ENCODE results near the gene RBM24. TPM values are rescaled to one million over a fixed set of nuclear protein-coding genes. Genes with fewer than 3 reads are reported as not detected.

Gene RBM24
- total RNA-seq, result 1 to 10 TPM; 3.2 to 8.8 TPM
- long read RNA-seq, transcript RBM24-202 (4 exons, 2,703 nt), result major isoform, 12 of 15 reads
- long read RNA-seq, partial matches to known transcripts, result 2 of 15 reads
- long read RNA-seq, other reads (novel, unspliced or antisense), result 0 of 15 reads

DNA sequence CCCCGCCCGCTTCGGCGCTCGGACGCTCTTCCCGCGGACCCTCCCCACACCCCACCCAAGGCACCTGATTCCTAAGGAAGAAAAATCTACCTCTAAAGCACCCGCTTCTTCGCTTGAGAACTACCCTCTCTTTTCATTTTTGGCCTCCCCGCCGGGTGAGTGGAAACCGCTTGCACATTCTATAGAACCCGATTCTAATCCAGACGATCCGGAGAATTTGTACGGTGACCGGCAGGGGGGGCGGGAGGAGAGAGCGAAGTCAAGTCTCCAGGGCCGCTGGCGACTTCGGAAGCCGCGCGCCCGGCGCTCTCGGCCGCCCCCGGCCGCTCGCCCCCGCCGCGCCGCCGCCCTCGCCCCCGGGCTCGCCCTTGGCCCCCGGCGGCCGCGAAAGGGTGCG is at the start of gene RBM24:
Gene RBM24, plus strand, starts transcription at position 262 of the 397 bp plus-strand sequence. CDS start 221 bp downstream, outside the sequence.
- intact Hi-C loops (cut with DNase I, micrococcal nuclease), result loop anchor here in 1 of 2 donors (5.0 kb wide), 1 partner anchor 301 kb away; no protein-coding TSS in a partner anchor

DNA sequence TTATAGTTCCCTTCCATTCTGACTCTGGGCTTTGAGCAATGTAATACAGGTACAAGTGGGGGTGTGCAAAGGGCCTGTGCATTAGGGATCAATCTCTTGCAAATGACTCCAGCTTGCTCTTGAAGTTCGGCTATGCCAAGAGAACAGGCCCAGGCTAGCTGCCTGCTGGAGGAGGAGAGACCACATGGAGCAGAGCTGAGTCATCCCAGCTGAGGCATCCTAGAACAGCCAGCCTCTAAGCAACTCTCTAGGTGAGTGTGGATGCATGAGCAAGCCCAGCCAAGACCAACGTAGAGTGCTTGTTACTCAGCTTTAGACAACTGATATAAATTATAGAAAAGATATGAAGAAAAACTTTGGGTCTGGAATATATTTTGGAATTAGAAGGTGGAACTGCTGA is 47.6 kb upstream of the RBM24 start:
- intact Hi-C loops (cut with DNase I, micrococcal nuclease), result no loop called here
- DNase-seq, result no peak
- ATAC-seq, result no peak

More for the DNA sequence above, at the start of gene RBM24:
- peak; percentile 80 for ATAC-seq
- peak; percentile 75 to 80 for DNase-seq

DNA sequence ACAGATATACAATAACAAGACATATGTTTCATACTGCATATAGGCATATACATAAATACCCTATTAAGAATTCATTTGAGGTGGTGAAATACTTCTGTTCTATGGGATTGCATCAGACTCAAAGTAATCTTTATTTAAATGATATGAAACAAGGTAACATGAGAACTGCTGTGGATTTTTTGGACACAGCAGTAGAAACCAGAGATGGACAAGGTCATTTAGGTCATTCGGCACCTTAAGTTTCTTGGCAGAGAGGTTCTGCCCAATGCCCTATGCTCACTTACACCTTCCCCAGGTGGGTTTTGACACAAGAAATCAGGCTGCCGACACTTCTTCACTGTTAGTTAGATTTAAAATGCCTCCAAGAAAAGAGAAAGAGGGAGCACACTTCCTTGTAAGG is 43.9 kb upstream of the RBM24 start:
- intact Hi-C loops (cut with DNase I, micrococcal nuclease), result no loop called here
- no peak for ATAC-seq

DNA sequence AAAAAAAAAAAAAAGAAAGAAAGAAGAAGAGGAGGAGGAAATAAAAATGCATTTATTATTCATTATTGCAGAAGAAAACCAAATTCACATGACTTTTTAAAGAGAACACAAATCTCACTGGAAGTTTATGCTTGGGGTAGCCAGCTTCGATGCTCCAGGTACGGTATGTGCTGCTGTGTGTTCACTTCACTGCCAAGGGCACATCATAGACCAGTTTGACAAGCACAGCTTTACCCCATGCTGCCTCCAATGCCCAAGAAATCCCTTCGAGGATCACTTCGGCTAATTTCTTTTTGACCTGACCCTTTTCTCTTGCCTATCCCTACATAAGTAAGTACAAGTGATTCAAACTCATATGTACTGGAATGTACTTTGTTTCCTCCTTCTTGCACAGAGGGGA is 41.9 kb upstream of the RBM24 start:
- ATAC-seq, result no peak
- intact Hi-C loops (cut with DNase I, micrococcal nuclease), result no loop called here
- DNase-seq, result no peak

More for the DNA sequence above, 43.9 kb upstream of the RBM24 start:
- DNase-seq, result no peak

DNA sequence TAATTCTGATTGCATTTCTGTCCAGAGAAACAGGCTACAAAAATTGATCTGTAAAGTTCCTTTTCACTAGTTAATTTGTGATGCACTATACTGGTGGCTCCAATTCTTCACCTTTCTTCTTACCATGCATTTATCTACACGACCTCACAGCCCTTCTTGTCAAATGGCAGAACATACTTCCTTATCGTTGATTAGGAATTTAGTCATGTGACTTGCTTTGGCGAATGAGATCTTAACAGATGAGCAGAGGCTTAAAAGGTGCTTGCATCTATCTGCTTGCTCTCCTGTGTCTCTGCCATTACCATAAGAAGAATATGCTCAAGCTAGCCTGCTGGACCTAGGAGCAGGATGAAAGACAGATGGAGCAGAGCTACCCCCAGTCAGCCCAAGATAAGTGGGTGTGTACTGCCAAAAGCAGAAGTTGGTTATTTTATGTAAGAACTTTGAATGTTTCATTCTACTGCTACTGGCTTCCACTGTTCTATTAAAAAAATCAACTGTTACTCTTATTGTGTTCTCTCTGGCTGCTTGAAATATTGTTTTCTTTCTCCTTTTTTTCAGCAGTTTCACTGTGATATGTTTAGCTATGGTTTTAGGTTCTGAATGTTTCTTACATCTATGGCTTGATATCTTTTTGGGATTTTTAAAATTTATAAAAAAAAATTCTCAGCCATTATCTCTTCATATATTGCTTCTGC is 40.2 kb upstream of the RBM24 start:
- DNase-seq (no peak), ATAC-seq (no peak)
- intact Hi-C loops (cut with DNase I, micrococcal nuclease), result no loop called here

DNA sequence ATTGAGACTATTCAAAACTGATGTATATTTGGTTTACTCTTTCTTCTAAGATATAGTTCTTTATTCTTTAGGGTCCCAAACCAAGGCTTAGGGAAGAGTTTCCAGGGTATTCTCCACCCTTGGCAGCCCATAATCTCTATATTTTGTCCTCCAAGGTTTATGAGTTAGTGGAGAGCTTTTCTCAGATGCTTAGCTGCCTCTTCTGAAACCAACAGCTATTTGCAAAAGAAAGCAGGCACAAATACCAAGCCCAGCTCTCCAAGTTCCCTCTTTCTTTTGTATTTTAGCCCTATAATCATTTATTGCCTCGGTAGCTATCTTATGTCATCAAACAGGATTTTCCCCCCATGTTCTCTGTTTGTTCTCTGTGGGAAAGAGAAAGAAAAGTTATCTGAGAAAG is 39.1 kb upstream of the RBM24 start:
- no peak for ATAC-seq
- no peak for DNase-seq
- intact Hi-C loops (cut with DNase I, micrococcal nuclease), result no loop called here

DNA sequence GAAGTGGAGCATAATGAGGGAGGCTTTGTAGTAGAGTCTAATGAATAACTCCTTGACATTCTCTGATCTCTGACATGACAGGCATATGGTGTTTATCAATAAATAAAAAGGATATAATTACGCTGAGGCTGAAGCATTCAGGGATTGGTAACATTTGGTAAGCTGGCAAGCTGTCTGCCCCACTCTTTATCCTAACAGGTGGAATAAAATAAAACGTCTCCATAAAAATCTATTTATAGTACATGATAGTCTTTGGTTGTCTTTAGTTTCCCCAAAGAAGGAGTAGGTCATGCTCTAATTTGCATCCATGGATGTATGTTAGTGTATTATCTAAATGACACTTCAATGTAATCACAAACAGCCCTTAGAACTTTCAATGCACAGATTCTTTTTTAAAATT is 30.9 kb upstream of the RBM24 start:
- ATAC-seq (peak; percentile 53), DNase-seq (no peak)
- intact Hi-C loops (cut with DNase I, micrococcal nuclease), result no loop called here

DNA sequence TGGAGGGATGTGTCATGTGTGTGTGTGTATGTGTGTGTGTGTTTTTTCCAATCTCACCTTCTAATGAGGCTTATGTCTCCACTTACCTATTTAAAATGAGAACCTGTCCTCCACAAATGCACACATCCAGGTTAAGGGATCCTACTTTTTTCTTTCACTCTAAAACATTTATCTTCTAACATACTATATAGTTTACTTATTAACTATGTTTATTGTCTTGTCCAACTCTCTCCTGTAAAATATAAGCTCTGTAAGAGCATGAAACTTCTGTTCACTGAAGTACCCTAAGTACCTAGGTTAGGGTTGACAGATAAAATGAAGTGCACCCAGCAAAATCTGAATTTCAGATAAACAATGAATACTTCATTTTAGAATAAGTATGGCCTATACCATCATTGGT is 29.2 kb upstream of the RBM24 start:
- DNase-seq, result no peak
- peak; percentile 92 for ATAC-seq
- intact Hi-C loops (cut with DNase I, micrococcal nuclease), result no loop called here

DNA sequence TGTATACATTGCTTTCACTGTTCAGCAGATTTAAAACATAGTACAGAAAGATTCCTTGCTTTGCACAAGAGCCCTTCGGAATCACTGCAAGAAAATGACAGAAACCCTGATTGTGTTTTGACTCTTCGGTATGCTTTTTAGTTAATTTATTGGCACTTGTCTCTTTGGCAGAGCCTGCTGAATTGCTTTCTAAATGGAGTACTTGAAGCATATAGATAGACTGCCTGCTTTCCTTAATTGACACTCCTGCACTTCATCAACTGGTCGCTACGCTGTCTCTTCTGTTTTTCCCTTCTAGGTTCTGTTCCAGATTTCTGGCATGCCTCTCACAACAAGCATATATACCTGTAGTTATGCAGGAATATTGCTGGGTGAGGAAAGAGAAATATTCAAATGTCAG is 22.4 kb upstream of the RBM24 start:
- intact Hi-C loops (cut with DNase I, micrococcal nuclease), result no loop called here
- ATAC-seq (no peak), DNase-seq (no peak)

DNA sequence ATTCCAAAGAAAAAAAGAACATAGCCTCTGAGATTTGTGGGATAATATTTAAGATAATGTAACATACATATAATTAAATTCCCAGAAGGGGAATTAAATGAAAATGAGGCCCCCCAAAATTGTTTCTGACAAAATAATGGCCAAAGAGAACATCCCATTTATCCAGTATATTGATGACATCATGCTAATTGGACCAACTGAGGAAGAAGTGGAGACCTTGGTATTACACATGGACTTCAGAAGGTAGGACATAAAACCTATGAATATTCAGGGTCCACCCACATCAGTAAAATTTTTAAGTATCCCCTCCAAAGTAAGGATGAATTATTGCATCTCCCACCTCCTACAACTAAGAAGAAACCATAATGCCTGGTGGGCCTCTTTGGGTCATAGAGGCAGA is 15.6 kb upstream of the RBM24 start:
- ATAC-seq, result no peak
- intact Hi-C loops (cut with DNase I, micrococcal nuclease), result no loop called here

DNA sequence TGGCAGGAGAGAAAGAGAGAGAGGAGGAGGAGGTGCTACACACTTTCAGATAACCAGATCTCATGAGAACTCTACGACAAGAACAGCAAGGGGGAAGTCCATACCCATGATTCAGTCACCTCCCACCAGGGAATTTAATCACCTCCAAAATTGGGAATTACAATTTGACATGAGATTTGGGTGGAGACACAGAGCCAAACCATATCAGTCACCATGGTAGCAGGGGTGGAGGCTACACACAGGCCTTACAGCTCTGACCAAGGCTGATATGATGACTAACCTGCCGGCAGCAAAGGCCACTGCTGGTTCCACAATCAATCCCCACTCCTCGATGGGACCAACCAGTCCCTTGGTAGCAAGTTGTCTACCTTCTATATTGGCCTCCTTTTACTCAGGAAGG is 13.6 kb upstream of the RBM24 start:
- ATAC-seq (no peak), DNase-seq (no peak)
- intact Hi-C loops (cut with DNase I, micrococcal nuclease), result no loop called here

More for the DNA sequence above, 15.6 kb upstream of the RBM24 start:
- no peak for DNase-seq

DNA sequence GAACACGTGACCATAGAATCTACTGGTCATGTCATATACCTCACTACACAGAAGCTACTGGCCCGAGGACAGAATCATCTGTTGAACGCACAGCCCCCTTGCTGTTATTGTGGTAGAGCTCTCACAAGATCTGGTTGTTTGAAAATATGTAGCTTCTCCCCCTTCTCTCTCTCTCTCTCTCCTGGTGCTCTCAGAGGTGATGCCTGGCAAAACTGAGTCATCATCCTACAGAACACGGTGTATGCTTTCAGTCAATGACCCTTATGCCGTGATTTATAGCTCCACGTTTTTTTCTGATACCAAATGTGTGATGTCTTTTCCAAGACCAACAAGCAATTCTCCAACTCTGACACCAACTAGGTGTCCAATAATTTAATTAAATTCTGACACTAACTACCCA is 13.0 kb upstream of the RBM24 start:
- ATAC-seq (no peak), DNase-seq (no peak)
- intact Hi-C loops (cut with DNase I, micrococcal nuclease), result no loop called here

DNA sequence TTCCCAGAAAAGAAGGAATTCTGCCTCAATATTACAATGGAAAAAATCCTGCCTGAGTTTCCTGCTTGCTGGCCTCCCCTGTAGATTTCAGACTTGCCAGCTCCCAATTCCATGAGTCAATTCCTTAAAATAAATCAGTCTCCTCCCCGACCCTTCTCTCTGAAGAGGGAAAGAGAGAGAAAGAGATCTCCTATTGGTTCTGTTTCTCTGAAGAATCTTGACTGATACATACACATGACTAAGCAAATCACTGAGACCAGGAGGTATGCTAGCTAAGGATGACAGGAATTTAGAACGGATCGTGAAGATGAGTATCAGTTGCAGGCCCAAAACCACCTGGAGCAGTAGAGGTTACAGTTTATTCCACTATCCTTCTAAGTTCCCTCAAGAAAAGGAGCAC is 11.3 kb upstream of the RBM24 start:
- intact Hi-C loops (cut with DNase I, micrococcal nuclease), result no loop called here
- ATAC-seq (no peak), DNase-seq (no peak)

DNA sequence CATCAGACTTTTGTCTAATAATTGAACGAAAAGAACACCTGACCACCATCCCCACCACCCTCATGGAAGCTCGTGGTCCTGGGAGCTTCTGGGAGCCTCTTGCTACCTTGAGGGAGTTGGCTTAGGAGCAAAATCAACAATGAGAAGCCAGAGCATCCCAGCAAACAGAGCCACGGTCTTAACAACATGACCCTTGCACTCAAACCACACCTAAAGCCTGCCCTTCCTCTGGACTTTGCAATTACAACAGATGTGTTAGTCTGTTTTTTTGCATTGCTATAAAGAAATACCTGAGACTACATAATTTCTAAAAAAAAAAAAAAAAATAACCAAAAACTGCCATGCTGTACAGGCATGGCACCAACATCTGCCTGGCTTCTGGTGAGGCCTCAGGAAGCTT is 9.5 kb upstream of the RBM24 start:
- intact Hi-C loops (cut with DNase I, micrococcal nuclease), result no loop called here
- ATAC-seq (peak; percentile 100), DNase-seq (peak in 1 of 2 donors; percentile 23)

DNA sequence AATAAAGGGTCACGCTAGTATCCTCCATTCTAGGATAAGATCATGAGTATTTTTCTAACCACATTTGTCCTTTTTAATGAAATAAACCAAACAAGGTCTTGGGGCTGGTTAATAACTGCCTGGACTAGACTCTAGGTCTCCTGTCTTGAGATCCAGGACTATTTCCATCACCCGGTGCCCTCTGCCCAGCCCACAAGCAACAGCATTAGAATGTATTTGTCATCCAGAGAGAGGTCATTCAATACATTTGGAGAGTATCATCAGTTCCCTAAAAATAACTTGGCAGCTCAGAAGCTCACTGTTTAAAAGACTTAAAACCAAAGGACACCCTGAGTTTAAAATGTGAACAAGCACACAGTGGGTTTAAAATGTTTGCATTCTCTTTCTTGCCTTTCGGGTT is 4.4 kb upstream of the RBM24 start:
- DNase-seq (no peak), ATAC-seq (no peak)
- intact Hi-C loops (cut with DNase I, micrococcal nuclease), result no loop called here

DNA sequence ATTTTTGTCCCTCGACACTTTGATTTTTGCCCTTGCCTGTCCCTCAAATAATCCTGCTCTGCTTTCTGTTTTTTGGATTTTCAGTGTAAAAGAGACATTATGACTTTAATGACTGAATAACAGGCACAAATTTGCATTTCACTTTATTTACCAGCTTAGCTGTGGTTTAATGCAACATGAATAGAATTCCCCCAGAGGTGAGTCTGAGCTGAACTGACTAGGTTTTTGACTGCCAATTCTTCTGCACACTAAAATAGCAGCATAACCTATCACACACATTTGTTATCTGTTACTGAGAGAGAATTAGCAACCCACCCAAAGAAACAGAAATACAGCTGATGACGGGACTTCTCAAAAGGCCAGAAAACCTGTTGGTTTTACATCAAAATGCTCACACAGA is 3.9 kb upstream of the RBM24 start:
- no peak for ATAC-seq
- intact Hi-C loops (cut with DNase I, micrococcal nuclease), result no loop called here
- DNase-seq, result no peak

DNA sequence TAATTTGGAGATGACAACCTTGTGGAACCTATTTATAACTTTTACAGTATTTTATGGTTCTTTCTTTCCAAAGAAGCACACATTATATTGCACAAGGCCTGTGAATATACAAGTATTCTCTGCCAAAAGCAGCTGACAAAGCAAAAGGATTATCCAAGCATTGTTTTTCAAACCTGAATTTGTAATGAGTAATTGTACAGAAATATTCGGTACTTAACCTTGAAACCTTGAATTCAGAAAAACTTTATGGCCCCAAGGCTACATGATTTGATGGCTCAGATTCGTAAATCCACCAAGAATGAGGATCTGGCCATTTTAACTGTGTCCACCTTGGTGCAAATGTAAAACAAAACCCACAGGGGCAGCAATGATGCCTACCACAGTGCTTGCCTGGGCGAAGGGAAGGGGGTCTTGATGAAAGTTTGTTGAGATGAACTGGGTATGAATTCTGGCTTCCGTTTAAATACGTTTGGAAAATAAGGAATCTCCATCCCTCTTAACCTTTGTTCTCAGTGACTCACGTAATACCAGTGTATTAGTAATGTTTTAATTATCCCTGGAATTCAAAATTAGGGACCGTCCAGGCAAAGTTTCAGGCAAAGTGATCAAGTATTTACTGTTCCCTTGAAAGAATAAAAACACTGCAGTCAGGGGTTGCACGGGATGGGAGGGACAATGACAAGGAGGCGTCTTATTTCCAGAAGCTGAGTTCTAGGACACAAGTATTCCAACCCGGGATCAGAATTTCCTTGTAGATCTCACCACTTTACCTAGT is 2.7 kb upstream of the RBM24 start:
- DNase-seq, result no peak
- no peak for ATAC-seq
- intact Hi-C loops (cut with DNase I, micrococcal nuclease), result no loop called here

DNA sequence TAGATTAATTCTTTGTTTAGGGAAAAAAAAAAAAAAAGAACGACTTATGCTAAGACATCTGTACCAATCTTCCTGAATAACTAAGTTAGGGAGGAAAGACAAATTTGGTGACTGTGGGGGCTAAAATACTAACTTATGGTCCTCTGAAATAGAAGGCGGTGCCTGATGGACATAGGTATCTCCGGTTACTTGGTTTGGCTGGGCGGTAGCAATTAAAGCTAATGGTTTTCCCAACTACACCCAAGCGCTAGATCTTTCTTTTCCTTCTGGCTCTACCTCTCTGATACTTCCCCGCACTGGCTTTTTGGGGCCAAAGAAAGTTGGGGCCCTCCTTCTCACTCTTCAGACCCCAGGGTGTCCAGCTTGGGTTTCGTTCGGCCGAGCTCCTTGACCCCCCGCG is 1.0 kb upstream of the RBM24 start:
- DNase-seq (no peak), ATAC-seq (no peak)
- intact Hi-C loops (cut with DNase I, micrococcal nuclease), result loop anchor here in 1 of 2 donors (5.0 kb wide), 1 partner anchor 302 kb away; no protein-coding TSS in a partner anchor

DNA sequence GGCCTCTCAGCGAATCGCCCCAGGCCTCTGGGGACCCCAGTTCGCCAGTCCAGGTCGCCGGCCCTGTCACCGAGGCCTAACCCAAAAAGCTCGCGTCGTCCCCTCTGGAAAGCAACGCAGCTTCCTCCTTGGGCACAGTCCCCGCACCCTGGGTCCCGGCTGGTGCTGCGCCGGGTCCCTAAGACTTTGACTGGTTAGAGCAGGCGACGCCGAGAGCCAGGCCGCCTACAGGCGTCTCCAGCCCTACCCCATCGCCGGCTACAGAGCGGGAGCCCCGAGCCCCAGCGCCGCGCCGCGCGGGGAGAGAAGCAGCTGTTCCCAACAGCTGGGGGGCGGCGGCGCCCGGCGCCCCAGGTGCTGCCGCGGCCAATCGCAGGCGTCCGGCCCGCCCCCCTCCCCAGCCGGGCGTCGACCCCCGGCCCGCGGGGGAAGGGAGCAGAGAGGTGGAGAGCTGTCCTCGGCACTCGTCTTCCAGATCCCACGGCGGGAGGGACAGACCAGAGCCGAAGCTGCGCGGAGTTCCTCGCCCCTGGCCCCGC is 540 bp upstream of the RBM24 start:
- intact Hi-C loops (cut with DNase I, micrococcal nuclease), result loop anchor here in 1 of 2 donors (5.0 kb wide), 1 partner anchor 302 kb away; no protein-coding TSS in a partner anchor
- peak; percentile 63 for ATAC-seq
- DNase-seq, result peak; percentile 50 to 54

All from left colon (tissue), 2 donors.